ENCODE data around the gene SCTR.

Gene SCTR

GRCh38 chr2:119523952-119524694 is at the start of gene SCTR:
SCTR (minus strand) TSS chr2:119524483; CDS start chr2:119524226, 257 bp downstream.
- intact Hi-C loops (cut with DNase I), result no loop called here
- DNase-seq, result no peak

GRCh38 chr2:119567292-119567691 is 43.0 kb upstream of the SCTR start:
- intact Hi-C loops (cut with DNase I), result no loop called here

GRCh38 chr2:119565481-119565880 is 41.2 kb upstream of the SCTR start:
- DNase-seq, result no peak
- intact Hi-C loops (cut with DNase I), result no loop called here

More at GRCh38 chr2:119567292-119567691, 43.0 kb upstream of the SCTR start:
- DNase-seq, result no peak

- intact Hi-C loops (cut with DNase I), result no loop called here
- DNase-seq, result no peak
Measured at GRCh38 chr2:119553687-119554344, 29.5 kb upstream of the SCTR start.

GRCh38 chr2:119552902-119553301 is 28.6 kb upstream of the SCTR start:
- intact Hi-C loops (cut with DNase I), result no loop called here
- no peak for DNase-seq

GRCh38 chr2:119550856-119551255 is 26.6 kb upstream of the SCTR start:
- intact Hi-C loops (cut with DNase I), result no loop called here
- DNase-seq, result no peak

GRCh38 chr2:119550346-119550745 is 26.1 kb upstream of the SCTR start:
- intact Hi-C loops (cut with DNase I), result no loop called here

GRCh38 chr2:119549241-119549640 is 25.0 kb upstream of the SCTR start:
- DNase-seq, result no peak
- intact Hi-C loops (cut with DNase I), result no loop called here

More at GRCh38 chr2:119550346-119550745, 26.1 kb upstream of the SCTR start:
- no peak for DNase-seq

- intact Hi-C loops (cut with DNase I), result no loop called here
- no peak for DNase-seq
Measured at GRCh38 chr2:119548516-119549120, 24.3 kb upstream of the SCTR start.

GRCh38 chr2:119546447-119546767 is 22.1 kb upstream of the SCTR start:
- no peak for DNase-seq
- intact Hi-C loops (cut with DNase I), result no loop called here

GRCh38 chr2:119545754-119546446 is 21.6 kb upstream of the SCTR start:
- intact Hi-C loops (cut with DNase I), result no loop called here
- DNase-seq, result no peak

GRCh38 chr2:119544939-119545475 is 20.7 kb upstream of the SCTR start:
- intact Hi-C loops (cut with DNase I), result no loop called here
- DNase-seq, result no peak

- intact Hi-C loops (cut with DNase I), result no loop called here
- peak; percentile 54 to 96 (median 76) for DNase-seq
Measured at GRCh38 chr2:119544075-119544938, 20.0 kb upstream of the SCTR start, which contains the start of gene CFAP221. CFAP221 (plus strand) TSS chr2:119544449; CDS start chr2:119546132, 1,683 bp downstream.

GRCh38 chr2:119541476-119541875 is 17.2 kb upstream of the SCTR start:
- intact Hi-C loops (cut with DNase I), result no loop called here
- no peak for DNase-seq

- intact Hi-C loops (cut with DNase I), result no loop called here
Measured at GRCh38 chr2:119537792-119538191, 13.5 kb upstream of the SCTR start.

GRCh38 chr2:119536707-119537106 is 12.4 kb upstream of the SCTR start:
- intact Hi-C loops (cut with DNase I), result no loop called here
- no peak for DNase-seq

More at GRCh38 chr2:119537792-119538191, 13.5 kb upstream of the SCTR start:
- no peak for DNase-seq

- no peak for DNase-seq
- intact Hi-C loops (cut with DNase I), result no loop called here
Measured at GRCh38 chr2:119536211-119536610, 11.9 kb upstream of the SCTR start.

- intact Hi-C loops (cut with DNase I), result no loop called here
- DNase-seq, result no peak
Measured at GRCh38 chr2:119533560-119533959, 9.3 kb upstream of the SCTR start.

- no peak for DNase-seq
Measured at GRCh38 chr2:119531292-119531691, 7.0 kb upstream of the SCTR start.

GRCh38 chr2:119527999-119528398 is 3.7 kb upstream of the SCTR start:
- intact Hi-C loops (cut with DNase I), result no loop called here

More at GRCh38 chr2:119531292-119531691, 7.0 kb upstream of the SCTR start:
- intact Hi-C loops (cut with DNase I), result no loop called here

More at GRCh38 chr2:119527999-119528398, 3.7 kb upstream of the SCTR start:
- DNase-seq, result no peak

Measured in posterior cingulate gyrus (tissue), 11 donors.